ENCODE results near the gene ATP6AP2. TPM values are rescaled to one million over a fixed set of nuclear protein-coding genes. Genes with fewer than 3 reads are reported as not detected.

Gene ATP6AP2
- total RNA-seq, 1 donor from 2014 or later = 48.5 TPM

DNA sequence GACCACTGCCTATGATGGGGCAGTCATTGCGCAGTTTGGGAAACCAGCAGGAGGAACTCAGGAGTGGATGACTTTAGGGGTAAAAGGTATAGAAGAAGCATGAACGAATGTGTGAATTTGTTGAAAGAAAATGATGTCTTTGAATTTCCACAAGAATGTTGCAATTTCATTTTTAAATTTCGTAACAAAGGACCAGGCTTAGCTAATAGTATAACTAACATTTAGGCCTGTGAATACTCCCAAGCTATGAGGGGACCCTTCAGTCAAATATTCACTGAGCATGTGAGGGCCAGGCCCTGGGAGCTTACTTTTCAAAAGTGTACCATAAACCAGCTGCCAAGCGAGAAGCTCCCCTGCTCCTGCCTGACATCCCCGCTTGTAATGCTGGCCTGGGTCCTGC is 47.7 kb downstream of the ATP6AP2 start:
- Histone ChIP-seq H3K9me3 (ENCODE audit: control insufficient read depth in 3 of 3, low read length in 3 of 3) (no peaks in the 10 kb centered on the region), H3K27ac (ENCODE audit: low read depth, low read length) (no peak overlapping the region), H3K4me3 (ENCODE audit: low read length in 3 of 3) (no peak overlapping the region), H3K9ac (ENCODE audit: low read depth in 1 of 3, low read length in 3 of 3) (no peak overlapping the region), H3K36me3 (ENCODE audit: control insufficient read depth in 3 of 3, insufficient read depth in 3 of 3, low read length in 3 of 3) (peaks cover 10 to 28% (median 17%) of the 10 kb centered on the region in 3 donors), H3K4me1 (ENCODE audit: control insufficient read depth in 3 of 3, insufficient read depth in 3 of 3, low read length in 3 of 3) (peaks cover 0 to 2% (median 0%) of the 10 kb centered on the region in 3 donors), H3K27me3 (ENCODE audit: control insufficient read depth in 3 of 3, insufficient read depth in 3 of 3, low read length in 3 of 3) (no peaks in the 10 kb centered on the region)

DNA sequence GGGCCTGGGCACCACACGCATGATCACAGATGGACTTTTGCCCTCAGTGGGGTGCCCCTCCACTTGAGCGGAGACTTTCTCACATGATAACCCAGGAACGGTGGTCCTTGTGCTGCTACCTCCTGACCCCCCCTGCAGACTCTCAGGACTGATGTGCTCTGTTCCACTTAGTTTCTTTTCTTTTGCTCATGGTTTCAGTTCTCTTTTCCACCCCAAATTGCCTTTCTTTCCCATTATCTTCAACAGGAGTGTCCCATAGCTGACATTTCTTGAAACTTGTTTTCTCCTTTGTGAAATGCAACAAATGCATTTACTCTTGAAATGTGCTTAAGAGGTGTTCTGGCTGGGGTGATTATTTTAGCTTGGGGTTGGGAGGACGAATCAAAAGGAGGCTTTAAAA is 51.4 kb downstream of the ATP6AP2 start:
- Histone ChIP-seq H3K9ac (ENCODE audit: low read depth in 1 of 3, low read length in 3 of 3) (peak overlapping the region in 1 of 3 donors; percentile 54), H3K9me3 (ENCODE audit: control insufficient read depth in 3 of 3, low read length in 3 of 3) (no peaks in the 10 kb centered on the region), H3K27ac (ENCODE audit: low read depth, low read length) (no peak overlapping the region), H3K27me3 (ENCODE audit: control insufficient read depth in 3 of 3, insufficient read depth in 3 of 3, low read length in 3 of 3) (no peaks in the 10 kb centered on the region), H3K4me3 (ENCODE audit: low read length in 3 of 3) (no peak overlapping the region), H3K4me1 (ENCODE audit: control insufficient read depth in 3 of 3, insufficient read depth in 3 of 3, low read length in 3 of 3) (peaks cover 0 to 2% (median 0%) of the 10 kb centered on the region in 3 donors), H3K36me3 (ENCODE audit: control insufficient read depth in 3 of 3, insufficient read depth in 3 of 3, low read length in 3 of 3) (peaks cover 14 to 48% (median 39%) of the 10 kb centered on the region in 3 donors)

- Histone ChIP-seq H3K36me3 (ENCODE audit: control insufficient read depth in 3 of 3, insufficient read depth in 3 of 3, low read length in 3 of 3) (peaks cover 10 to 37% (median 32%) of the 10 kb centered on the region in 3 donors), H3K27me3 (ENCODE audit: control insufficient read depth in 3 of 3, insufficient read depth in 3 of 3, low read length in 3 of 3) (peaks cover 0 to 4% (median 0%) of the 10 kb centered on the region in 3 donors), H3K27ac (ENCODE audit: low read depth, low read length) (no peak overlapping the region), H3K9me3 (ENCODE audit: control insufficient read depth in 3 of 3, low read length in 3 of 3) (no peaks in the 10 kb centered on the region), H3K4me3 (ENCODE audit: low read length in 3 of 3) (no peak overlapping the region), H3K9ac (ENCODE audit: low read depth in 1 of 3, low read length in 3 of 3) (no peak overlapping the region), H3K4me1 (ENCODE audit: control insufficient read depth in 3 of 3, insufficient read depth in 3 of 3, low read length in 3 of 3) (peaks cover 0 to 8% (median 0%) of the 10 kb centered on the region in 3 donors)
These were observed 56.9 kb downstream of the ATP6AP2 start for GRCh38 chrX:40637687-40638086.

- Histone ChIP-seq H3K4me1 (ENCODE audit: control insufficient read depth in 3 of 3, insufficient read depth in 3 of 3, low read length in 3 of 3) (peaks cover 20 to 38% (median 22%) of the 10 kb centered on the region in 3 donors), H3K27me3 (ENCODE audit: control insufficient read depth in 3 of 3, insufficient read depth in 3 of 3, low read length in 3 of 3) (no peaks in the 10 kb centered on the region), H3K9me3 (ENCODE audit: control insufficient read depth in 3 of 3, low read length in 3 of 3) (no peaks in the 10 kb centered on the region), H3K4me3 (ENCODE audit: low read length in 3 of 3) (peak overlapping the region in 1 of 3 donors; percentile 66), H3K36me3 (ENCODE audit: control insufficient read depth in 3 of 3, insufficient read depth in 3 of 3, low read length in 3 of 3) (peaks cover 0 to 5% (median 0%) of the 10 kb centered on the region in 3 donors), H3K27ac (ENCODE audit: low read depth, low read length) (peak overlapping the region; percentile 57), H3K9ac (ENCODE audit: low read depth in 1 of 3, low read length in 3 of 3) (no peak overlapping the region)
These were observed 63.4 kb downstream of the ATP6AP2 start for GRCh38 chrX:40644176-40644575.

GRCh38 chrX:40644821-40645358 is 64.1 kb downstream of the ATP6AP2 start:
- Histone ChIP-seq H3K27me3 (ENCODE audit: control insufficient read depth in 3 of 3, insufficient read depth in 3 of 3, low read length in 3 of 3) (no peaks in the 10 kb centered on the region), H3K9ac (ENCODE audit: low read depth in 1 of 3, low read length in 3 of 3) (peak overlapping the region; percentile 41 to 57 (median 54)), H3K4me1 (ENCODE audit: control insufficient read depth in 3 of 3, insufficient read depth in 3 of 3, low read length in 3 of 3) (peaks cover 20 to 38% (median 22%) of the 10 kb centered on the region in 3 donors), H3K4me3 (ENCODE audit: low read length in 3 of 3) (peak overlapping the region; percentile 49 to 66 (median 54)), H3K9me3 (ENCODE audit: control insufficient read depth in 3 of 3, low read length in 3 of 3) (no peaks in the 10 kb centered on the region), H3K36me3 (ENCODE audit: control insufficient read depth in 3 of 3, insufficient read depth in 3 of 3, low read length in 3 of 3) (no peaks in the 10 kb centered on the region), H3K27ac (ENCODE audit: low read depth, low read length) (peak overlapping the region; percentile 57)

DNA sequence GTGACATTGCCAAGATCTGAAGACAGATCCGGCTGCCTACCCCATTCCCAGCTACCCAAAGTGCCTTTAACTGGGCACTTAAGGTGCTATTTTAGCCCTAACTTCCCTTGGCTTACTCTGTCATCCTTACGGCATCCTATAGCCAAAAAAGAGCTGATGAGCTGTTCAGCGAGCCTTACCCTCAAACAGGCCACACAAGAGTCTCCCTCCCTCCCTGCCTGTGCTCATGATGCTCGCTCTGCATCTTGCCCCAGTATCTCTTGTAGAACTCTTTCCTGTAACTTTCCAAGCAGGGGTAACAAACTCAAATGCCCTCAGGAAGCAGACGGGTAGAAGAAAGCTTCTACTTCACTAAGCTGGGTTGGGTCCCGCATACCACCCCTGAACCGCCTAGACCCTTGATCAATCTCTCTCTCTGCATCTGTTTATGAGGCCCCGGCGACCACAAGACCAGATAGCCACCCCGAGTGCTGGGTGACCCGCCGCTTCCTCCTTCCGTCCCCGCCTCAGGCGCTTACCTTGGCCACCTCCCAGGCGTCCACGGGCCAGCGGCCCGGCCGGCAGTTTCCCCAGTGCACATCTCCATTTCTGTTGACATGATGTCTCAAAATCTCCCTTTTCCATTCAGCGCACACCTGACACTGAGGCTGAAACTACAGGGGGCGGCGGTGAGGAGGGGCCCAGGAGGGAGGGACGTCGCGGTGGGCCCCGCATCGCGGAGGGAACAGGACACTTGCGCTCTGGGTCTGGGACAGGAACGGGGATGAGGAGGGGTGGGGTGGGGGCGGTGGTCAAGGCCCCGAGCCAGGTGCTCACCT is 65.9 kb downstream of the ATP6AP2 start:
- H3K9ac ChIP-seq (ENCODE audit: low read depth in 1 of 3, low read length in 3 of 3) = peak overlapping the region; percentile 63 to 80 (median 72)
- peaks cover 0 to 2% (median 0%) of the 10 kb centered on the region in 3 donors for H3K36me3 ChIP-seq (ENCODE audit: control insufficient read depth in 3 of 3, insufficient read depth in 3 of 3, low read length in 3 of 3)
- peaks cover 20 to 38% (median 22%) of the 10 kb centered on the region in 3 donors for H3K4me1 ChIP-seq (ENCODE audit: control insufficient read depth in 3 of 3, insufficient read depth in 3 of 3, low read length in 3 of 3)
- H3K27me3 ChIP-seq (ENCODE audit: control insufficient read depth in 3 of 3, insufficient read depth in 3 of 3, low read length in 3 of 3) = no peaks in the 10 kb centered on the region
- peak overlapping the region; percentile 76 to 83 (median 82) for H3K4me3 ChIP-seq (ENCODE audit: low read length in 3 of 3)
- no peaks in the 10 kb centered on the region for H3K9me3 ChIP-seq (ENCODE audit: control insufficient read depth in 3 of 3, low read length in 3 of 3)
- H3K27ac ChIP-seq (ENCODE audit: low read depth, low read length) = peak overlapping the region; percentile 66

GRCh38 chrX:40647307-40648197 is 66.8 kb downstream of the ATP6AP2 start, which contains the start of gene CXorf38:
TSS of gene CXorf38 (minus strand) at chrX:40647561. CDS start at chrX:40647520, 41 bp downstream.
- H3K27me3 ChIP-seq (ENCODE audit: control insufficient read depth in 3 of 3, insufficient read depth in 3 of 3, low read length in 3 of 3) = no peaks in the 10 kb centered on the region
- peaks cover 0 to 2% (median 0%) of the 10 kb centered on the region in 3 donors for H3K36me3 ChIP-seq (ENCODE audit: control insufficient read depth in 3 of 3, insufficient read depth in 3 of 3, low read length in 3 of 3)
- H3K27ac ChIP-seq (ENCODE audit: low read depth, low read length) = peak within 1 kb of the TSS; percentile 74
- no peaks in the 10 kb centered on the region for H3K9me3 ChIP-seq (ENCODE audit: control insufficient read depth in 3 of 3, low read length in 3 of 3)
- H3K4me3 ChIP-seq (ENCODE audit: low read length in 3 of 3) = peak within 1 kb of the TSS; percentile 76 to 83 (median 82)
- H3K4me1 ChIP-seq (ENCODE audit: control insufficient read depth in 3 of 3, insufficient read depth in 3 of 3, low read length in 3 of 3) = peaks cover 20 to 37% (median 26%) of the 10 kb centered on the region in 3 donors
- peak within 1 kb of the TSS; percentile 63 to 80 (median 72) for H3K9ac ChIP-seq (ENCODE audit: low read depth in 1 of 3, low read length in 3 of 3)

GRCh38 chrX:40651620-40652223 is 71.0 kb downstream of the ATP6AP2 start:
- no peak overlapping the region for H3K27ac ChIP-seq (ENCODE audit: low read depth, low read length)

GRCh38 chrX:40652664-40653063 is 71.9 kb downstream of the ATP6AP2 start:
- Histone ChIP-seq H3K4me1 (ENCODE audit: control insufficient read depth in 3 of 3, insufficient read depth in 3 of 3, low read length in 3 of 3) (peaks cover 8 to 21% (median 10%) of the 10 kb centered on the region in 3 donors), H3K27me3 (ENCODE audit: control insufficient read depth in 3 of 3, insufficient read depth in 3 of 3, low read length in 3 of 3) (no peaks in the 10 kb centered on the region), H3K36me3 (ENCODE audit: control insufficient read depth in 3 of 3, insufficient read depth in 3 of 3, low read length in 3 of 3) (peaks cover 2 to 13% (median 9%) of the 10 kb centered on the region in 3 donors), H3K9ac (ENCODE audit: low read depth in 1 of 3, low read length in 3 of 3) (no peak overlapping the region), H3K27ac (ENCODE audit: low read depth, low read length) (no peak overlapping the region), H3K9me3 (ENCODE audit: control insufficient read depth in 3 of 3, low read length in 3 of 3) (no peaks in the 10 kb centered on the region), H3K4me3 (ENCODE audit: low read length in 3 of 3) (no peak overlapping the region)

More at GRCh38 chrX:40651620-40652223, 71.0 kb downstream of the ATP6AP2 start:
- peaks cover 0 to 5% (median 2%) of the 10 kb centered on the region in 3 donors for H3K36me3 ChIP-seq (ENCODE audit: control insufficient read depth in 3 of 3, insufficient read depth in 3 of 3, low read length in 3 of 3)
- H3K4me1 ChIP-seq (ENCODE audit: control insufficient read depth in 3 of 3, insufficient read depth in 3 of 3, low read length in 3 of 3) = peaks cover 8 to 24% (median 10%) of the 10 kb centered on the region in 3 donors
- no peak overlapping the region for H3K9ac ChIP-seq (ENCODE audit: low read depth in 1 of 3, low read length in 3 of 3)
- H3K4me3 ChIP-seq (ENCODE audit: low read length in 3 of 3) = no peak overlapping the region
- H3K27me3 ChIP-seq (ENCODE audit: control insufficient read depth in 3 of 3, insufficient read depth in 3 of 3, low read length in 3 of 3) = no peaks in the 10 kb centered on the region
- H3K9me3 ChIP-seq (ENCODE audit: control insufficient read depth in 3 of 3, low read length in 3 of 3) = no peaks in the 10 kb centered on the region

All from skeletal muscle tissue (tissue), 4 donors.